ENCODE results near the gene FALEC. TPM values are rescaled to one million over a fixed set of nuclear protein-coding genes. Genes with fewer than 3 reads are reported as not detected.
A peak's percentile ranks its signal among the peaks of the same experiment; 100 is the strongest.

FALEC gene
- total RNA-seq, 2 experiments from 2014 or later: not detected

GRCh38 chr1:150513351-150513791, 2.2 kb upstream of the FALEC start:
- H3K9me3 Mint-ChIP-seq: no peaks in the 10 kb centered on the region
- peaks cover 11% of the 10 kb centered on the region for H3K4me1 Mint-ChIP-seq (ENCODE audit: low read depth)
- CTCF ChIA-PET: interaction anchor here (3.9 kb wide), 1 partner anchor 19 kb away, joined by 32 read pairs; no protein-coding TSS in a partner anchor
- no peaks in the 10 kb centered on the region for H3K27me3 Mint-ChIP-seq
- no peak overlapping the region for H3K27ac Mint-ChIP-seq
- POLR2A ChIA-PET: no interaction called here
- no peak overlapping the region for H3K4me3 Mint-ChIP-seq
- DNase-seq: no peak
- H3K36me3 Mint-ChIP-seq: no peaks in the 10 kb centered on the region
- intact Hi-C loops (cut with micrococcal nuclease): loop anchor here (10.0 kb wide), 1 partner anchor 259 kb away; the partner anchor contains the start of gene CA14

- H3K27me3 Mint-ChIP-seq: no peaks in the 10 kb centered on the region
- intact Hi-C loops (cut with micrococcal nuclease): loop anchor here (2.0 to 10.0 kb wide), 2 partner anchors 19 to 259 kb away; partner anchors contain the start of gene CA14
- H3K27ac Mint-ChIP-seq: no peak overlapping the region
- DNase-seq: no peak
- peaks cover 11% of the 10 kb centered on the region for H3K4me1 Mint-ChIP-seq (ENCODE audit: low read depth)
- H3K36me3 Mint-ChIP-seq: no peaks in the 10 kb centered on the region
- H3K9me3 Mint-ChIP-seq: no peaks in the 10 kb centered on the region
- CTCF ChIA-PET: interaction anchor here (0.7 to 4.0 kb wide), 3 partner anchors 19 to 558 kb away, joined by 3 to 32 read pairs (median 21); no protein-coding TSS in a partner anchor
- peak overlapping the region; percentile 83 for H3K4me3 Mint-ChIP-seq
- POLR2A ChIA-PET: no interaction called here
Measured at GRCh38 chr1:150514260-150514659, 1.3 kb upstream of the FALEC start.

- H3K27ac Mint-ChIP-seq: no peak overlapping the region
- H3K9me3 Mint-ChIP-seq: no peaks in the 10 kb centered on the region
- no peak for DNase-seq
- peak overlapping the region; percentile 83 for H3K4me3 Mint-ChIP-seq
- H3K36me3 Mint-ChIP-seq: no peaks in the 10 kb centered on the region
- POLR2A ChIA-PET: interaction anchor here (0.6 to 2.2 kb wide), 6 partner anchors 28 to 878 kb away, joined by 3 to 11 read pairs (median 4); partner anchors contain the start of genes RPRD2 and TARS2
- H3K4me1 Mint-ChIP-seq (ENCODE audit: low read depth): peaks cover 11% of the 10 kb centered on the region
- CTCF ChIA-PET: interaction anchor here (0.6 to 4.0 kb wide), 7 partner anchors 18 to 557 kb away, joined by 3 to 32 read pairs (median 3); no protein-coding TSS in a partner anchor
- no peaks in the 10 kb centered on the region for H3K27me3 Mint-ChIP-seq
- intact Hi-C loops (cut with micrococcal nuclease): loop anchor here (1.0 to 10.0 kb wide), 4 partner anchors 18 to 260 kb away; partner anchors contain the start of genes CA14 and TARS2
Measured at GRCh38 chr1:150514913-150515327, 632 bp upstream of the FALEC start.

- Mint-ChIP-seq H3K27me3 (no peaks in the 10 kb centered on the region), H3K4me3 (peak overlapping the region; percentile 83), H3K27ac (no peak overlapping the region), H3K36me3 (no peaks in the 10 kb centered on the region), H3K9me3 (no peaks in the 10 kb centered on the region), H3K4me1 (ENCODE audit: low read depth) (peaks cover 11% of the 10 kb centered on the region)
- DNase-seq: peak; percentile 30
- intact Hi-C loops (cut with micrococcal nuclease): loop anchor here (5.0 to 10.0 kb wide), 2 partner anchors 54 to 261 kb away; partner anchors contain the start of gene CA14
- ChIA-PET CTCF (interaction anchor here (0.6 to 4.0 kb wide), 9 partner anchors 10 to 464 kb away, joined by 3 to 32 read pairs (median 8); no protein-coding TSS in a partner anchor), POLR2A (interaction anchor here (0.6 to 2.2 kb wide), 10 partner anchors 15 to 518 kb away, joined by 3 to 11 read pairs (median 4); partner anchors contain the start of genes APH1A and RPRD2)
Measured at GRCh38 chr1:150516050-150516591, 569 bp downstream of the FALEC start.

GRCh38 chr1:150516616-150517015, 1.1 kb downstream of the FALEC start:
- no peak for DNase-seq
- H3K27me3 Mint-ChIP-seq: no peaks in the 10 kb centered on the region
- no peaks in the 10 kb centered on the region for H3K9me3 Mint-ChIP-seq
- ChIA-PET CTCF (interaction anchor here (0.6 to 4.0 kb wide), 7 partner anchors 10 to 464 kb away, joined by 4 to 32 read pairs (median 9); no protein-coding TSS in a partner anchor), POLR2A (interaction anchor here (0.6 to 2.2 kb wide), 8 partner anchors 15 to 517 kb away, joined by 3 to 11 read pairs (median 4); partner anchors contain the start of genes APH1A and RPRD2)
- intact Hi-C loops (cut with micrococcal nuclease): loop anchor here (5.0 to 10.0 kb wide), 2 partner anchors 54 to 262 kb away; partner anchors contain the start of gene CA14
- peaks cover 11% of the 10 kb centered on the region for H3K4me1 Mint-ChIP-seq (ENCODE audit: low read depth)
- peak overlapping the region; percentile 83 for H3K4me3 Mint-ChIP-seq
- H3K36me3 Mint-ChIP-seq: no peaks in the 10 kb centered on the region
- no peak overlapping the region for H3K27ac Mint-ChIP-seq

GRCh38 chr1:150521196-150521968, 5.8 kb downstream of the FALEC start:
- intact Hi-C loops (cut with micrococcal nuclease): no loop called here
- Mint-ChIP-seq H3K9me3 (no peaks in the 10 kb centered on the region), H3K4me1 (ENCODE audit: low read depth) (peaks cover 5% of the 10 kb centered on the region), H3K27ac (no peak overlapping the region), H3K27me3 (no peaks in the 10 kb centered on the region), H3K36me3 (no peaks in the 10 kb centered on the region), H3K4me3 (no peak overlapping the region)
- POLR2A ChIA-PET: no interaction called here
- CTCF ChIA-PET: interaction anchor here (1.1 kb wide), 1 partner anchor 11 kb away, joined by 4 read pairs; no protein-coding TSS in a partner anchor
- no peak for DNase-seq

- POLR2A ChIA-PET: no interaction called here
- H3K9me3 Mint-ChIP-seq: no peaks in the 10 kb centered on the region
- no peak for DNase-seq
- no peaks in the 10 kb centered on the region for H3K27me3 Mint-ChIP-seq
- intact Hi-C loops (cut with micrococcal nuclease): no loop called here
- CTCF ChIA-PET: no interaction called here
- no peaks in the 10 kb centered on the region for H3K36me3 Mint-ChIP-seq
- H3K27ac Mint-ChIP-seq: no peak overlapping the region
- no peaks in the 10 kb centered on the region for H3K4me1 Mint-ChIP-seq (ENCODE audit: low read depth)
- H3K4me3 Mint-ChIP-seq: no peak overlapping the region
Measured at GRCh38 chr1:150525348-150525747, 9.8 kb downstream of the FALEC start.

GRCh38 chr1:150528196-150528595, 12.6 kb downstream of the FALEC start:
- H3K4me3 Mint-ChIP-seq: no peak overlapping the region
- ChIA-PET CTCF (interaction anchor here (0.6 kb wide), 1 partner anchor 40 kb away, joined by 3 read pairs; no protein-coding TSS in a partner anchor), POLR2A (no interaction called here)
- no peaks in the 10 kb centered on the region for H3K4me1 Mint-ChIP-seq (ENCODE audit: low read depth)
- no peaks in the 10 kb centered on the region for H3K9me3 Mint-ChIP-seq
- no peaks in the 10 kb centered on the region for H3K36me3 Mint-ChIP-seq
- intact Hi-C loops (cut with micrococcal nuclease): no loop called here
- no peak for DNase-seq
- H3K27ac Mint-ChIP-seq: no peak overlapping the region
- no peaks in the 10 kb centered on the region for H3K27me3 Mint-ChIP-seq

GRCh38 chr1:150529017-150529416, 13.5 kb downstream of the FALEC start:
- no peak for DNase-seq
- intact Hi-C loops (cut with micrococcal nuclease): no loop called here
- Mint-ChIP-seq H3K4me1 (ENCODE audit: low read depth) (no peaks in the 10 kb centered on the region), H3K9me3 (no peaks in the 10 kb centered on the region), H3K36me3 (no peaks in the 10 kb centered on the region), H3K27me3 (no peaks in the 10 kb centered on the region), H3K27ac (no peak overlapping the region), H3K4me3 (no peak overlapping the region)
- ChIA-PET CTCF (interaction anchor here (0.6 to 1.3 kb wide), 3 partner anchors 62 to 85 kb away, joined by 3 read pairs; no protein-coding TSS in a partner anchor), POLR2A (no interaction called here)

- Mint-ChIP-seq H3K36me3 (no peaks in the 10 kb centered on the region), H3K9me3 (no peaks in the 10 kb centered on the region), H3K27ac (no peak overlapping the region), H3K4me1 (ENCODE audit: low read depth) (no peaks in the 10 kb centered on the region), H3K4me3 (no peak overlapping the region), H3K27me3 (no peaks in the 10 kb centered on the region)
- CTCF ChIA-PET: interaction anchor here (4.5 kb wide), 1 partner anchor 15 kb away, joined by 32 read pairs; the partner anchor contains the start of gene FALEC
- intact Hi-C loops (cut with micrococcal nuclease): no loop called here
- POLR2A ChIA-PET: no interaction called here
- no peak for DNase-seq
Measured at GRCh38 chr1:150530491-150531159, 15.1 kb downstream of the FALEC start.

- CTCF ChIA-PET: interaction anchor here (0.5 to 4.5 kb wide), 31 partner anchors 9 to 552 kb away, joined by 3 to 32 read pairs (median 4); partner anchors contain the start of genes FALEC and TARS2
- no peak overlapping the region for H3K4me3 Mint-ChIP-seq
- no peaks in the 10 kb centered on the region for H3K4me1 Mint-ChIP-seq (ENCODE audit: low read depth)
- POLR2A ChIA-PET: no interaction called here
- DNase-seq: no peak
- H3K9me3 Mint-ChIP-seq: no peaks in the 10 kb centered on the region
- H3K36me3 Mint-ChIP-seq: no peaks in the 10 kb centered on the region
- no peaks in the 10 kb centered on the region for H3K27me3 Mint-ChIP-seq
- intact Hi-C loops (cut with micrococcal nuclease): loop anchor here (1.0 to 2.0 kb wide), 3 partner anchors 18 to 278 kb away; partner anchors contain the start of gene FALEC
- no peak overlapping the region for H3K27ac Mint-ChIP-seq
Measured at GRCh38 chr1:150532860-150533259, 17.3 kb downstream of the FALEC start.
